HepG2 (cell line): ENCODE results near the gene PIGR. TPM values are rescaled to one million over a fixed set of nuclear protein-coding genes. Genes with fewer than 3 reads are reported as not detected.

ENCODE experiments used
- ATAC-seq: fragments of 200-7000 bp; cut with Tn5 transposase; 3 replicates; pipeline ENCODE4 v1.9.1; 2020; ENCODE audit warnings: mild to moderate bottlenecking, moderate library complexity
- BruUV-seq: library from RNA; stranded (reverse); fragments of 400-500 nt; replicated peaks from 2 replicates; lab custom pipeline; 2021; lab: Mats Ljungman, UMichigan
- CTCF ChIA-PET: fragments of 300-600 bp; formaldehyde crosslinking; extraction: SDS; loops from one replicate; lab custom pipeline; 2021; ENCODE audit warnings: low total read pairs, inconsistent platforms, low intra/inter-chr PET ratio; lab: Yijun Ruan, JAX
- POLR2A ChIA-PET: fragments of 350-600 bp; sonication (Branson Sonifier 250); formaldehyde crosslinking; loops from one replicate; lab custom pipeline; 2020; ENCODE audit warnings: antibody characterized with exemption, inconsistent platforms; lab: Yijun Ruan, JAX
- DNase-seq: peaks from one replicate; pipeline ENCODE4 v3.0.0-alpha.2; 2015; ENCODE audit warnings: low spot score
- FAIRE-seq: peaks from 3 replicates; lab custom pipeline; 2011; peaks lifted over from hg19 to GRCh38; lab: Jason Lieb, UNC
- H2AFZ ChIP-seq: one replicate; pipeline ENCODE4 v1.6.1; 2011; ENCODE audit warnings: low read length, inconsistent platforms
- H3K27ac ChIP-seq: fragments of 300-600 bp; 3 replicates; pipeline ENCODE4 v1.8.0; 2011; ENCODE audit warnings: mixed run types, mild to moderate bottlenecking, mixed read lengths, low read length, inconsistent platforms; ENCODE audit not compliant: insufficient read depth; ENCODE audit errors: extremely low read length
- H3K27me3 ChIP-seq, 2 experiments: fragments of 200-600 bp in 1 of 2; 2 replicates in 1 of 2; 3 replicates in 1 of 2; pipeline versions ENCODE4 v1.6.0 to v1.8.0; 2011; ENCODE audit warnings: low read length in 2 of 2, mild to moderate bottlenecking in 2 of 2, moderate library complexity in 2 of 2, inconsistent platforms in 1 of 2; ENCODE audit not compliant: insufficient read depth in 2 of 2, control insufficient read depth in 1 of 2
- H3K36me3 ChIP-seq, 2 experiments: fragments of 200-600 bp in 1 of 2; replicated peaks in 1 of 2; 2 replicates in 1 of 2; 3 replicates in 1 of 2; pipeline versions ENCODE4 v1.5.1 to v1.8.0; 2011; ENCODE audit warnings: low read length in 2 of 2, inconsistent platforms in 1 of 2; ENCODE audit not compliant: insufficient read depth in 2 of 2, control insufficient read depth in 1 of 2
- H3K4me1 ChIP-seq: 2 replicates; pipeline ENCODE4 v1.5.1; 2012; ENCODE audit warnings: low read length, inconsistent platforms; ENCODE audit not compliant: insufficient read depth
- H3K4me2 ChIP-seq: 2 replicates; pipeline ENCODE4 v1.6.0; 2011; ENCODE audit warnings: low read depth, low read length, inconsistent platforms
- H3K4me3 ChIP-seq, 3 experiments: fragments of 200-600 bp in 1 of 3; sonication (generic), shearing (Covaris generic) in 1 of 3; replicated peaks in 1 of 3; 2 replicates each; pipeline ENCODE4 v1.5.1; 2011 to 2016; ENCODE audit warnings: low read length in 3 of 3, inconsistent platforms in 2 of 3, low read depth in 2 of 3, mild to moderate bottlenecking in 2 of 3, control low read depth in 1 of 3, mixed read lengths in 1 of 3; ENCODE audit not compliant: insufficient read depth in 1 of 3
- H3K79me2 ChIP-seq: one replicate; pipeline ENCODE4 v1.6.1; 2011; ENCODE audit warnings: low read length, inconsistent platforms; ENCODE audit not compliant: insufficient read depth
- H3K9ac ChIP-seq: 2 replicates; pipeline ENCODE4 v1.6.0; 2011; ENCODE audit warnings: mild to moderate bottlenecking, low read depth, low read length, inconsistent platforms; ENCODE audit not compliant: insufficient read depth
- H3K9me3 ChIP-seq: 2 replicates; pipeline ENCODE4 v1.5.1; 2012; ENCODE audit warnings: mild to moderate bottlenecking, low read length
- H4K20me1 ChIP-seq: 2 replicates; pipeline ENCODE4 v1.6.0; 2011; ENCODE audit warnings: inconsistent platforms, mild to moderate bottlenecking, low read length, moderate library complexity; ENCODE audit not compliant: insufficient read depth
- ZSCAN22 ChIP-seq: sonication (generic); formaldehyde crosslinking; IDR thresholded peaks from 2 replicates; pipeline ENCODE4 v1.4.0; 2020; ENCODE audit warnings: mild to moderate bottlenecking, missing genetic modification reagents
- WGBS: methylation state at CpG from one replicate; pipeline ENCODE4 v1.1.6; 2017; ENCODE audit warnings: low lambda C conversion rate; 5-methylcytosine and 5-hydroxymethylcytosine counted together
- in situ Hi-C: cut with HindIII; loops from 2 replicates; pipeline ENCODE4 v1.10.0; 2017; ENCODE audit warnings: low pct_unique_long_range_greater_than_20kb; ENCODE audit not compliant: extremely low pct_ligation_motif_present
- intact Hi-C: fragments of 100-400 bp; cut with micrococcal nuclease; formaldehyde crosslinking; loops from one replicate; pipeline ENCODE4 v1.10.0; 2022; ENCODE audit not compliant: unreplicated experiment
- polyA plus RNA-seq, 8 experiments: library from polyadenylated mRNA; depleted of rRNA in 3 of 8; stranded (reverse) in 7 of 8; unstranded in 1 of 8; fragments of >200 nt; fragmentation: Illumina TruSeq in 4 of 8; extraction: Trizol in 4 of 8; gene quantifications; 2 replicates each; pipeline versions ENCODE4 v1.2.1 to v1.2.3, GENCODE V29; 2011 to 2016; ENCODE audit warnings: low read depth in 4 of 8, missing spikeins in 1 of 8, mixed read lengths in 1 of 8; ENCODE audit not compliant: insufficient read depth in 1 of 8
- total RNA-seq, 5 experiments: library from RNA; depleted of rRNA; stranded (reverse); fragments of >200 nt; fragmentation: Illumina TruSeq; extraction: Trizol; gene quantifications; 2 replicates each; pipeline ENCODE4 v1.2.3, GENCODE V29; 2016; ENCODE audit warnings: low read depth in 1 of 5
- TF ChIP-seq, protein P1 (sequence below): sonication (generic); formaldehyde crosslinking; IDR thresholded peaks from 2 replicates; pipeline ENCODE4 v1.4.0; 2020; ENCODE audit warnings: mild to moderate bottlenecking, missing genetic modification reagents
- TF ChIP-seq, protein P2 (sequence below): IDR thresholded peaks from 2 replicates; pipeline ENCODE4 v1.4.0; 2020; ENCODE audit warnings: mild to moderate bottlenecking, missing genetic modification reagents
- TF ChIP-seq, protein P3 (sequence below): sonication (generic); formaldehyde crosslinking; IDR thresholded peaks from 2 replicates; pipeline ENCODE4 v1.5.0; 2020; ENCODE audit warnings: mild to moderate bottlenecking, missing genetic modification reagents, moderate library complexity
- TF ChIP-seq, protein P4 (sequence below): sonication (generic); formaldehyde crosslinking; IDR thresholded peaks from 2 replicates; pipeline ENCODE4 v1.4.0; 2020; ENCODE audit warnings: low read depth, mild to moderate bottlenecking, missing genetic modification reagents

PIGR gene
- total and polyA plus RNA-seq, 2 of the 13 experiments (the other 11 are each of a cell fraction or from before 2014, with no cell fraction given) = not detected

DNA sequence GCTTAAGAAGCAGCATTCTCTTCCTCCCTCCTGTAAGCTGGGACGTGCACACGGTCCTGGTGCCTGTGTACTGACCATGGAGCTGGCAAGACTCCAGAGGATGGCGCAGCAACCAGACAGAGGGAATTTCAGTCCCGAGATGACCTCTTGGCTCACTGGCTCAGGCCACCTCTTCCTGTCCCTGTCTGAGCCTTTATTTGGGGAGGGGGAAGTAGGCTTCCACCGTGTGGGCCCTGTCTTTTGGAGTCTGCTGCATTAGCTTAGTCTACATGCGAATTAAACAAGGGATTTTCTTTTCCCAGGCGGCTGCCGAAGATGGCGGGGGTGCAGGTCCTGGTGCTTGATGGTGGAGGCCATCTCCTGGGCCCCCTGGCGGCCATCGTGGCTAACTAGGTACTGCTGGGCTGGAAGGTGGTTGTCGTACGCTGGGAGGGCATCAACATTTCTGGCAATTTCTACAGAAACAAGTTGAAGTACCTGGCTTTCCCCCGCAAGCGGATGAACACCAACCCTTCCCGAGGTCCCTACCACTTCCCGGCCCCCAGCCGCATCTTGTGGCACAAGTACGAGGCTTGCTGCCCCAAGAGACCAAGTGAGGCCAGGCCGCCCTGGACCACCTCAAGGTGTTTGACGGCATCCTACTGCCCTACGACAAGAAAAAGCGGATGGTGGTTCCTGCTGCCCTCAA is 38.8 kb downstream of the PIGR start:
- ChIA-PET CTCF (no interaction called here), POLR2A (no interaction called here)
- Histone ChIP-seq H3K36me3 (no peaks in the 10 kb centered on the region), H3K9ac (no peak overlapping the region), H3K4me1 (no peaks in the 10 kb centered on the region), H3K27ac (no peak overlapping the region), H3K4me2 (no peak overlapping the region; the same call in 1 of the 2 replicates), H3K79me2 (no peaks in the 10 kb centered on the region), H3K27me3 (peaks cover 4 to 32% of the 10 kb centered on the region in 2 experiments; a peak in 4 of 5 replicates), H2AFZ (no peak overlapping the region), H3K4me3 (no peak overlapping the region), H3K9me3 (no peaks in the 10 kb centered on the region), H4K20me1 (no peaks in the 10 kb centered on the region)
- BruUV-seq = no TSS peak
- intact Hi-C loops (no loop called here), in situ Hi-C loops (loop anchor here (25.0 kb wide), 1 partner anchor 270 kb away; the partner anchor contains the start of gene DYRK3)
- FAIRE-seq (no peak), ATAC-seq (peak; percentile 70), DNase-seq (peak; percentile 9)
- 45% methylated on average over 10 of the region's 23 CpGs for WGBS
- TF ChIP-seq, protein P1, sequence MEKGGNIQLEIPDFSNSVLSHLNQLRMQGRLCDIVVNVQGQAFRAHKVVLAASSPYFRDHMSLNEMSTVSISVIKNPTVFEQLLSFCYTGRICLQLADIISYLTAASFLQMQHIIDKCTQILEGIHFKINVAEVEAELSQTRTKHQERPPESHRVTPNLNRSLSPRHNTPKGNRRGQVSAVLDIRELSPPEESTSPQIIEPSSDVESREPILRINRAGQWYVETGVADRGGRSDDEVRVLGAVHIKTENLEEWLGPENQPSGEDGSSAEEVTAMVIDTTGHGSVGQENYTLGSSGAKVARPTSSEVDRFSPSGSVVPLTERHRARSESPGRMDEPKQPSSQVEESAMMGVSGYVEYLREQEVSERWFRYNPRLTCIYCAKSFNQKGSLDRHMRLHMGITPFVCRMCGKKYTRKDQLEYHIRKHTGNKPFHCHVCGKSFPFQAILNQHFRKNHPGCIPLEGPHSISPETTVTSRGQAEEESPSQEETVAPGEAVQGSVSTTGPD (CRISPR knock-in tag) = no peak
- TF ChIP-seq, protein P2, sequence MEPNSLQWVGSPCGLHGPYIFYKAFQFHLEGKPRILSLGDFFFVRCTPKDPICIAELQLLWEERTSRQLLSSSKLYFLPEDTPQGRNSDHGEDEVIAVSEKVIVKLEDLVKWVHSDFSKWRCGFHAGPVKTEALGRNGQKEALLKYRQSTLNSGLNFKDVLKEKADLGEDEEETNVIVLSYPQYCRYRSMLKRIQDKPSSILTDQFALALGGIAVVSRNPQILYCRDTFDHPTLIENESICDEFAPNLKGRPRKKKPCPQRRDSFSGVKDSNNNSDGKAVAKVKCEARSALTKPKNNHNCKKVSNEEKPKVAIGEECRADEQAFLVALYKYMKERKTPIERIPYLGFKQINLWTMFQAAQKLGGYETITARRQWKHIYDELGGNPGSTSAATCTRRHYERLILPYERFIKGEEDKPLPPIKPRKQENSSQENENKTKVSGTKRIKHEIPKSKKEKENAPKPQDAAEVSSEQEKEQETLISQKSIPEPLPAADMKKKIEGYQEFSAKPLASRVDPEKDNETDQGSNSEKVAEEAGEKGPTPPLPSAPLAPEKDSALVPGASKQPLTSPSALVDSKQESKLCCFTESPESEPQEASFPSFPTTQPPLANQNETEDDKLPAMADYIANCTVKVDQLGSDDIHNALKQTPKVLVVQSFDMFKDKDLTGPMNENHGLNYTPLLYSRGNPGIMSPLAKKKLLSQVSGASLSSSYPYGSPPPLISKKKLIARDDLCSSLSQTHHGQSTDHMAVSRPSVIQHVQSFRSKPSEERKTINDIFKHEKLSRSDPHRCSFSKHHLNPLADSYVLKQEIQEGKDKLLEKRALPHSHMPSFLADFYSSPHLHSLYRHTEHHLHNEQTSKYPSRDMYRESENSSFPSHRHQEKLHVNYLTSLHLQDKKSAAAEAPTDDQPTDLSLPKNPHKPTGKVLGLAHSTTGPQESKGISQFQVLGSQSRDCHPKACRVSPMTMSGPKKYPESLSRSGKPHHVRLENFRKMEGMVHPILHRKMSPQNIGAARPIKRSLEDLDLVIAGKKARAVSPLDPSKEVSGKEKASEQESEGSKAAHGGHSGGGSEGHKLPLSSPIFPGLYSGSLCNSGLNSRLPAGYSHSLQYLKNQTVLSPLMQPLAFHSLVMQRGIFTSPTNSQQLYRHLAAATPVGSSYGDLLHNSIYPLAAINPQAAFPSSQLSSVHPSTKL (CRISPR knock-in tag) = no peak
- TF ChIP-seq, protein P3, sequence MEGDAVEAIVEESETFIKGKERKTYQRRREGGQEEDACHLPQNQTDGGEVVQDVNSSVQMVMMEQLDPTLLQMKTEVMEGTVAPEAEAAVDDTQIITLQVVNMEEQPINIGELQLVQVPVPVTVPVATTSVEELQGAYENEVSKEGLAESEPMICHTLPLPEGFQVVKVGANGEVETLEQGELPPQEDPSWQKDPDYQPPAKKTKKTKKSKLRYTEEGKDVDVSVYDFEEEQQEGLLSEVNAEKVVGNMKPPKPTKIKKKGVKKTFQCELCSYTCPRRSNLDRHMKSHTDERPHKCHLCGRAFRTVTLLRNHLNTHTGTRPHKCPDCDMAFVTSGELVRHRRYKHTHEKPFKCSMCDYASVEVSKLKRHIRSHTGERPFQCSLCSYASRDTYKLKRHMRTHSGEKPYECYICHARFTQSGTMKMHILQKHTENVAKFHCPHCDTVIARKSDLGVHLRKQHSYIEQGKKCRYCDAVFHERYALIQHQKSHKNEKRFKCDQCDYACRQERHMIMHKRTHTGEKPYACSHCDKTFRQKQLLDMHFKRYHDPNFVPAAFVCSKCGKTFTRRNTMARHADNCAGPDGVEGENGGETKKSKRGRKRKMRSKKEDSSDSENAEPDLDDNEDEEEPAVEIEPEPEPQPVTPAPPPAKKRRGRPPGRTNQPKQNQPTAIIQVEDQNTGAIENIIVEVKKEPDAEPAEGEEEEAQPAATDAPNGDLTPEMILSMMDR (CRISPR knock-in tag) = peak; percentile 57
- TF ChIP-seq, protein P4, sequence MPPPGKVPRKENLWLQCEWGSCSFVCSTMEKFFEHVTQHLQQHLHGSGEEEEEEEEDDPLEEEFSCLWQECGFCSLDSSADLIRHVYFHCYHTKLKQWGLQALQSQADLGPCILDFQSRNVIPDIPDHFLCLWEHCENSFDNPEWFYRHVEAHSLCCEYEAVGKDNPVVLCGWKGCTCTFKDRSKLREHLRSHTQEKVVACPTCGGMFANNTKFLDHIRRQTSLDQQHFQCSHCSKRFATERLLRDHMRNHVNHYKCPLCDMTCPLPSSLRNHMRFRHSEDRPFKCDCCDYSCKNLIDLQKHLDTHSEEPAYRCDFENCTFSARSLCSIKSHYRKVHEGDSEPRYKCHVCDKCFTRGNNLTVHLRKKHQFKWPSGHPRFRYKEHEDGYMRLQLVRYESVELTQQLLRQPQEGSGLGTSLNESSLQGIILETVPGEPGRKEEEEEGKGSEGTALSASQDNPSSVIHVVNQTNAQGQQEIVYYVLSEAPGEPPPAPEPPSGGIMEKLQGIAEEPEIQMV (CRISPR knock-in tag) = no peak
- peak; percentile 92 for TF ChIP-seq ZSCAN22 (CRISPR knock-in tag)
